ENCODE measurements around the gene ACBD4.

DNA sequence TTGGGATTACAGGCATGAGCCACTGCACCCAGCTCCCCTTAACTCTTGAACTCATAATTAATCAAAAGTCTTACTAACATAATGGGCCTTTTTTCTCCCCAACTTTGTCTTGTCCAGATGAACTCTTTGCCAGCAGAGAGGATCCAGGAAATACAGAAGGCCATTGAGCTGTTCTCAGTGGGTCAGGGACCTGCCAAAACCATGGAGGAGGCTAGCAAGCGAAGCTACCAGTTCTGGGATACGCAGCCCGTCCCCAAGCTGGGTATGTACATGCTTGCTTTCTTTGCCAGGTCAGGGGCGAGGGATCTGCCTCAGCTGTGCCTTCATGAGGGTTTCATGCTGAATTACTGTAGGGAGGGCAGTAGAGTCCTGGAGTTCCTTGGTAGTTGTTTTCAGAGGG, 49.1 kb upstream of the ACBD4 start:
- TF ChIP-seq EZH2phosphoT487 (IDR thresholded peaks at IDR 0.05; ENCODE audit: low read depth, severe bottlenecking, unreplicated experiment) (no peak), EZH2 (IDR thresholded peaks at IDR 0.05; ENCODE audit: borderline replicate concordance) (no peak)
